HG03469 (cell line): ENCODE results near the gene LASP1.

Experiments
- ATAC-seq: cut with Tn5 transposase; IDR thresholded peaks from one replicate; pipeline ENCODE4 v1.9.1; 2021; ENCODE audit warnings: mild to moderate bottlenecking, moderate library complexity, moderate number of reproducible peaks; ENCODE audit not compliant: unreplicated experiment

The LASP1 gene

GRCh38 chr17:38885728-38886642, 16.1 kb downstream of the LASP1 start:
- ATAC-seq = no peak

GRCh38 chr17:38886643-38887010, 16.8 kb downstream of the LASP1 start:
- ATAC-seq = no peak

GRCh38 chr17:38888842-38889241, 19.0 kb downstream of the LASP1 start:
- no peak for ATAC-seq

- ATAC-seq = no peak
Measured at GRCh38 chr17:38889745-38890409, 20.0 kb downstream of the LASP1 start.

GRCh38 chr17:38890410-38890746, 20.5 kb downstream of the LASP1 start:
- ATAC-seq = no peak

GRCh38 chr17:38891441-38891840, 21.6 kb downstream of the LASP1 start:
- ATAC-seq = no peak

GRCh38 chr17:38892083-38892482, 22.2 kb downstream of the LASP1 start:
- no peak for ATAC-seq

- ATAC-seq = no peak
Measured at GRCh38 chr17:38892620-38893019, 22.8 kb downstream of the LASP1 start.

GRCh38 chr17:38893113-38893512, 23.3 kb downstream of the LASP1 start:
- no peak for ATAC-seq

- no peak for ATAC-seq
Measured at GRCh38 chr17:38893607-38894006, 23.7 kb downstream of the LASP1 start.

- ATAC-seq = no peak
Measured at GRCh38 chr17:38894276-38894675, 24.4 kb downstream of the LASP1 start.

- ATAC-seq = no peak
Measured at GRCh38 chr17:38896346-38896954, 26.6 kb downstream of the LASP1 start.

GRCh38 chr17:38897176-38897575, 27.3 kb downstream of the LASP1 start:
- ATAC-seq = no peak

GRCh38 chr17:38897671-38898290, 27.9 kb downstream of the LASP1 start:
- no peak for ATAC-seq

GRCh38 chr17:38898291-38898679, 28.4 kb downstream of the LASP1 start:
- no peak for ATAC-seq

GRCh38 chr17:38898812-38899348, 29.0 kb downstream of the LASP1 start:
- no peak for ATAC-seq

- ATAC-seq = no peak
Measured at GRCh38 chr17:38899421-38899820, 29.6 kb downstream of the LASP1 start.

GRCh38 chr17:38900978-38901656, 31.3 kb downstream of the LASP1 start:
- no peak for ATAC-seq

GRCh38 chr17:38903404-38903803, 33.5 kb downstream of the LASP1 start:
- ATAC-seq = no peak

- ATAC-seq = no peak
Measured at GRCh38 chr17:38904892-38905291, 35.0 kb downstream of the LASP1 start.

GRCh38 chr17:38905375-38905774, 35.5 kb downstream of the LASP1 start:
- ATAC-seq = no peak
